Activated CD4-positive, alpha-beta T cell treated with anti-CD3 and anti-CD28 coated beads, Interleukin-2, amount 50 U/mL, for 1 hour (primary cell): Measurements from ENCODE around the gene IL10RB.

Experiments used
- DNase-seq: peaks from one replicate; pipeline ENCODE4 v3.0.0-alpha.2; 2020

IL10RB gene

GRCh38 chr21:33268393-33268736 lies 2.2 kb downstream of the IL10RB start:
- no peak for DNase-seq

- peak; percentile 43 for DNase-seq
Observed at GRCh38 chr21:33268737-33269441, 2.7 kb downstream of the IL10RB start.

GRCh38 chr21:33270986-33271385 lies 4.8 kb downstream of the IL10RB start:
- no peak for DNase-seq

- DNase-seq = no peak
Observed at GRCh38 chr21:33273044-33273443, 6.9 kb downstream of the IL10RB start.

GRCh38 chr21:33278721-33279120 lies 12.6 kb downstream of the IL10RB start:
- no peak for DNase-seq

GRCh38 chr21:33279330-33279820 lies 13.2 kb downstream of the IL10RB start:
- DNase-seq = no peak

- no peak for DNase-seq
Observed at GRCh38 chr21:33281096-33281652, 15.0 kb downstream of the IL10RB start.

- no peak for DNase-seq
Observed at GRCh38 chr21:33283203-33283602, 17.0 kb downstream of the IL10RB start.

- no peak for DNase-seq
Observed at GRCh38 chr21:33286076-33286475, 19.9 kb downstream of the IL10RB start.

- DNase-seq = no peak
Observed at GRCh38 chr21:33286600-33287456, 20.7 kb downstream of the IL10RB start.

- DNase-seq = no peak
Observed at GRCh38 chr21:33289199-33289819, 23.1 kb downstream of the IL10RB start.

- no peak for DNase-seq
Observed at GRCh38 chr21:33290441-33290840, 24.3 kb downstream of the IL10RB start.

GRCh38 chr21:33291686-33292085 lies 25.5 kb downstream of the IL10RB start:
- no peak for DNase-seq

GRCh38 chr21:33292724-33293123 lies 26.6 kb downstream of the IL10RB start:
- no peak for DNase-seq

- no peak for DNase-seq
Observed at GRCh38 chr21:33293136-33293535, 27.0 kb downstream of the IL10RB start.

GRCh38 chr21:33293811-33294216 lies 27.6 kb downstream of the IL10RB start:
- no peak for DNase-seq

GRCh38 chr21:33296156-33296555 lies 30.0 kb downstream of the IL10RB start:
- no peak for DNase-seq

- peak; percentile 20 for DNase-seq
Observed at GRCh38 chr21:33299181-33299752, 33.1 kb downstream of the IL10RB start.

- no peak for DNase-seq
Observed at GRCh38 chr21:33300701-33301631, 34.8 kb downstream of the IL10RB start.

- DNase-seq = no peak
Observed at GRCh38 chr21:33301632-33302002, 35.5 kb downstream of the IL10RB start.

GRCh38 chr21:33302055-33302454 lies 35.9 kb downstream of the IL10RB start:
- DNase-seq = no peak

GRCh38 chr21:33302796-33303195 lies 36.6 kb downstream of the IL10RB start:
- DNase-seq = no peak
